HepG2 (cell line): ENCODE results near the gene TFDP1. TPM values are rescaled to one million over a fixed set of nuclear protein-coding genes. Genes with fewer than 3 reads are reported as not detected.

Experiments used
- ATAC-seq: fragments of 200-7000 bp; cut with Tn5 transposase; 3 replicates; pipeline ENCODE4 v1.9.1; 2020; ENCODE audit warnings: mild to moderate bottlenecking, moderate library complexity
- BruUV-seq: library from RNA; stranded (reverse); fragments of 400-500 nt; replicated peaks from 2 replicates; lab custom pipeline; 2021; lab: Mats Ljungman, UMichigan
- CTCF ChIA-PET: fragments of 300-600 bp; formaldehyde crosslinking; extraction: SDS; loops from one replicate; lab custom pipeline; 2021; ENCODE audit warnings: low total read pairs, inconsistent platforms, low intra/inter-chr PET ratio; lab: Yijun Ruan, JAX
- POLR2A ChIA-PET: fragments of 350-600 bp; sonication (Branson Sonifier 250); formaldehyde crosslinking; loops from one replicate; lab custom pipeline; 2020; ENCODE audit warnings: antibody characterized with exemption, inconsistent platforms; lab: Yijun Ruan, JAX
- DNase-seq: peaks from one replicate; pipeline ENCODE4 v3.0.0-alpha.2; 2015; ENCODE audit warnings: low spot score
- FAIRE-seq: peaks from 3 replicates; lab custom pipeline; 2011; peaks lifted over from hg19 to GRCh38; lab: Jason Lieb, UNC
- H2AFZ ChIP-seq: one replicate; pipeline ENCODE4 v1.6.1; 2011; ENCODE audit warnings: low read length, inconsistent platforms
- H3K27ac ChIP-seq: fragments of 300-600 bp; 3 replicates; pipeline ENCODE4 v1.8.0; 2011; ENCODE audit warnings: mixed run types, mild to moderate bottlenecking, mixed read lengths, low read length, inconsistent platforms; ENCODE audit not compliant: insufficient read depth; ENCODE audit errors: extremely low read length
- H3K27me3 ChIP-seq, 2 experiments: fragments of 200-600 bp in 1 of 2; 2 replicates in 1 of 2; 3 replicates in 1 of 2; pipeline versions ENCODE4 v1.6.0 to v1.8.0; 2011; ENCODE audit warnings: low read length in 2 of 2, mild to moderate bottlenecking in 2 of 2, moderate library complexity in 2 of 2, inconsistent platforms in 1 of 2; ENCODE audit not compliant: insufficient read depth in 2 of 2, control insufficient read depth in 1 of 2
- H3K36me3 ChIP-seq, 2 experiments: fragments of 200-600 bp in 1 of 2; replicated peaks in 1 of 2; 2 replicates in 1 of 2; 3 replicates in 1 of 2; pipeline versions ENCODE4 v1.5.1 to v1.8.0; 2011; ENCODE audit warnings: low read length in 2 of 2, inconsistent platforms in 1 of 2; ENCODE audit not compliant: insufficient read depth in 2 of 2, control insufficient read depth in 1 of 2
- H3K4me1 ChIP-seq: 2 replicates; pipeline ENCODE4 v1.5.1; 2012; ENCODE audit warnings: low read length, inconsistent platforms; ENCODE audit not compliant: insufficient read depth
- H3K4me2 ChIP-seq: 2 replicates; pipeline ENCODE4 v1.6.0; 2011; ENCODE audit warnings: low read depth, low read length, inconsistent platforms
- H3K4me3 ChIP-seq, 3 experiments: fragments of 200-600 bp in 1 of 3; sonication (generic), shearing (Covaris generic) in 1 of 3; replicated peaks in 1 of 3; 2 replicates each; pipeline ENCODE4 v1.5.1; 2011 to 2016; ENCODE audit warnings: low read length in 3 of 3, inconsistent platforms in 2 of 3, low read depth in 2 of 3, mild to moderate bottlenecking in 2 of 3, control low read depth in 1 of 3, mixed read lengths in 1 of 3; ENCODE audit not compliant: insufficient read depth in 1 of 3
- H3K79me2 ChIP-seq: one replicate; pipeline ENCODE4 v1.6.1; 2011; ENCODE audit warnings: low read length, inconsistent platforms; ENCODE audit not compliant: insufficient read depth
- H3K9ac ChIP-seq: 2 replicates; pipeline ENCODE4 v1.6.0; 2011; ENCODE audit warnings: mild to moderate bottlenecking, low read depth, low read length, inconsistent platforms; ENCODE audit not compliant: insufficient read depth
- H3K9me3 ChIP-seq: 2 replicates; pipeline ENCODE4 v1.5.1; 2012; ENCODE audit warnings: mild to moderate bottlenecking, low read length
- H4K20me1 ChIP-seq: 2 replicates; pipeline ENCODE4 v1.6.0; 2011; ENCODE audit warnings: inconsistent platforms, mild to moderate bottlenecking, low read length, moderate library complexity; ENCODE audit not compliant: insufficient read depth
- AGO2 ChIP-seq: fragments of 200-400 bp; formaldehyde crosslinking; optimal IDR thresholded peaks from 2 replicates; pipeline ENCODE3; 2017; ENCODE audit warnings: mild to moderate bottlenecking, low read depth, low read length, moderate library complexity
- SMAD1 ChIP-seq: sonication (generic); formaldehyde crosslinking; IDR thresholded peaks from 2 replicates; pipeline ENCODE4 v1.4.0; 2020; ENCODE audit warnings: missing genetic modification reagents, low read depth, mild to moderate bottlenecking, borderline replicate concordance
- XBP1 ChIP-seq: sonication (generic); formaldehyde crosslinking; IDR thresholded peaks from 2 replicates; pipeline ENCODE4 v1.5.0; 2020; ENCODE audit warnings: missing genetic modification reagents
- ZNF879 ChIP-seq: sonication (generic); formaldehyde crosslinking; IDR thresholded peaks from 2 replicates; pipeline ENCODE4 v1.8.1; 2023; ENCODE audit warnings: missing genetic modification reagents
- ZSCAN25 ChIP-seq: sonication (generic); formaldehyde crosslinking; IDR thresholded peaks from 2 replicates; pipeline ENCODE4 v1.8.0; 2022; ENCODE audit warnings: mild to moderate bottlenecking, missing genetic modification reagents
- WGBS: methylation state at CpG from one replicate; pipeline ENCODE4 v1.1.6; 2017; ENCODE audit warnings: low lambda C conversion rate; 5-methylcytosine and 5-hydroxymethylcytosine counted together
- in situ Hi-C: cut with HindIII; loops from 2 replicates; pipeline ENCODE4 v1.10.0; 2017; ENCODE audit warnings: low pct_unique_long_range_greater_than_20kb; ENCODE audit not compliant: extremely low pct_ligation_motif_present
- intact Hi-C: fragments of 100-400 bp; cut with micrococcal nuclease; formaldehyde crosslinking; loops from one replicate; pipeline ENCODE4 v1.10.0; 2022; ENCODE audit not compliant: unreplicated experiment
- polyA plus RNA-seq, 8 experiments: library from polyadenylated mRNA; depleted of rRNA in 3 of 8; stranded (reverse) in 7 of 8; unstranded in 1 of 8; fragments of >200 nt; fragmentation: Illumina TruSeq in 4 of 8; extraction: Trizol in 4 of 8; gene quantifications; 2 replicates each; pipeline versions ENCODE4 v1.2.1 to v1.2.3, GENCODE V29; 2011 to 2016; ENCODE audit warnings: low read depth in 4 of 8, missing spikeins in 1 of 8, mixed read lengths in 1 of 8; ENCODE audit not compliant: insufficient read depth in 1 of 8
- total RNA-seq, 5 experiments: library from RNA; depleted of rRNA; stranded (reverse); fragments of >200 nt; fragmentation: Illumina TruSeq; extraction: Trizol; gene quantifications; 2 replicates each; pipeline ENCODE4 v1.2.3, GENCODE V29; 2016; ENCODE audit warnings: low read depth in 1 of 5
- TF ChIP-seq, protein P1 (sequence below): sonication (generic); formaldehyde crosslinking; IDR thresholded peaks from 2 replicates; pipeline ENCODE4 v1.8.0; 2022; ENCODE audit warnings: mild to moderate bottlenecking, missing genetic modification reagents, moderate library complexity
- TF ChIP-seq, protein P2 (sequence below): fragments of 450-650 bp; IDR thresholded peaks from 2 replicates; pipeline ENCODE4 v1.6.1; 2016

TFDP1 gene
- total and polyA plus RNA-seq, 2 of the 13 experiments (the other 11 are each of a cell fraction or from before 2014, with no cell fraction given): 38.0 to 84.2 TPM

DNA sequence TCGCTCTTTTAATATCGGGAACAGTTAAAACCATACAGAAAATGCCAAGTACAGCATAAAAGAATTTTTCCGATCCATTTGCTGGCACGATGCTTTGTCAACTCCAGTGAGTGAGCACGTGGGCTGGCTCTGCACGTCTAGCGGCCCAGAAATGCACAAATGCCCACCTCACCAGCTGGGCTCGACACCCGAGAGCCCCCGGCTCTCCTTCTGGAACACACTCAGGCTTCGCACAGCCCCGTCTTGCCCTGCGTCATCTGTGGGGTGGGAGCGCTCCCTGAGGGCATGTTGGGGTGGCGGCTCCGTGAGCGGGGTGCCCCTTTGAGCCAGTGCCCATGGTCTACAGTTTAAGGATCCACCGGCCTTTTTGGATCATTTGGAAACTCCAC lies 48.9 kb downstream of the TFDP1 start:
- WGBS: 96% methylated on average over 18 of the region's 18 CpGs
- Histone ChIP-seq H3K4me1 (no peaks in the 10 kb centered on the region), H3K9me3 (no peaks in the 10 kb centered on the region), H3K27me3 (no peaks in the 10 kb centered on the region), H3K4me3 (no peak overlapping the region), H3K79me2 (peaks cover 7% of the 10 kb centered on the region), H2AFZ (no peak overlapping the region), H4K20me1 (0 out of 2 replicates have a peak, but pooled peaks cover 3% of the 10 kb centered on the region), H3K36me3 (peaks cover 35 to 92% of the 10 kb centered on the region in 2 experiments), H3K9ac (no peak overlapping the region), H3K27ac (no peak overlapping the region), H3K4me2 (no peak overlapping the region)
- no peak for DNase-seq
- ATAC-seq: no peak
- no peak for FAIRE-seq
- POLR2A ChIA-PET: no interaction called here
- in situ Hi-C loops (no loop called here), intact Hi-C loops (no loop called here)
- CTCF ChIA-PET: no interaction called here
- no TSS peak for BruUV-seq
- TF ChIP-seq, protein P1, sequence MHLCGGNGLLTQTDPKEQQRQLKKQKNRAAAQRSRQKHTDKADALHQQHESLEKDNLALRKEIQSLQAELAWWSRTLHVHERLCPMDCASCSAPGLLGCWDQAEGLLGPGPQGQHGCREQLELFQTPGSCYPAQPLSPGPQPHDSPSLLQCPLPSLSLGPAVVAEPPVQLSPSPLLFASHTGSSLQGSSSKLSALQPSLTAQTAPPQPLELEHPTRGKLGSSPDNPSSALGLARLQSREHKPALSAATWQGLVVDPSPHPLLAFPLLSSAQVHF (CRISPR knock-in tag): no peak

DNA sequence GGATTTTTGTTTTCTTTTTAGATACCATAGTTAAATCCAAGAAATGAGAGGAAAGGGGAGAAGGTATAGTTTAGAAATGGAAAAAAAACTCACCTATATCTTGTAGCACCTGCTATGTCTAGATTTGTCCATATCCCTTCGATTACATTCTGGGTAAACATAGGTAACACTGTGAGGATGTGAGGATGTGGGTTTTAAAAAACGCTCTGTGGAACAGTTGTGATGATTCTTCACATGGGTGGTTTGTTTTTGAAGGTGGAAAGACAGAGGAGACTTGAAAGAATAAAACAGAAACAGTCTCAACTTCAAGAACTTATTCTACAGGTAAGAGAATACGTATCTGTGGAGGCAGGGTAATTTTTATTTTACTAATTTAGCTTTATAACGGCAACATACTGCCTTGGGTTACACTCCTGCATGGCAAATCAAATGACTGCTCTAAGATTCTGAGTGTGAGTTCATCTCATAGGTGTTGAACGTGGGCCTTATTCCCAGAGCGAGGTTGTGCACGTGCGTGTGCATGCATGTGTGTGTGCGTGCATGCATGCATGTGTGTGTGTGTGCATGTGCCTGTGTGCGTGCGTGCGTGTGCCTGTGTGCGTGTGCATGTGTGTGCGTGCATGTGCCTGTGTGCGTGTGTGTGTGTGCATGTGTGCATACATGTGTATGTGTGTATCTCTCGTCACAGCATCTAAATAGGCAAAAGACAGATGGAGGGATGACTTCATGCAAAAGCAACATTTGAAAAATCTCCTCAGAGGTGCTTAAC lies 49.9 kb downstream of the TFDP1 start:
- FAIRE-seq (no peak), DNase-seq (no peak), ATAC-seq (no peak)
- Histone ChIP-seq H4K20me1 (0 out of 2 replicates have a peak, but pooled peaks cover 3% of the 10 kb centered on the region), H2AFZ (no peak overlapping the region), H3K79me2 (peaks cover 3% of the 10 kb centered on the region), H3K27me3 (no peaks in the 10 kb centered on the region), H3K4me2 (no peak overlapping the region), H3K36me3 (peaks cover 38 to 89% of the 10 kb centered on the region in 2 experiments), H3K4me1 (no peaks in the 10 kb centered on the region), H3K4me3 (no peak overlapping the region), H3K9ac (no peak overlapping the region), H3K27ac (no peak overlapping the region), H3K9me3 (no peaks in the 10 kb centered on the region)
- POLR2A ChIA-PET: no interaction called here
- BruUV-seq: no TSS peak
- CTCF ChIA-PET: no interaction called here
- intact Hi-C loops: no loop called here
- TF ChIP-seq SMAD1 (CRISPR knock-in tag) (no peak), AGO2 (no peak), ZSCAN25 (no peak), ZNF879 (CRISPR knock-in tag) (no peak), XBP1 (no peak)
- TF ChIP-seq, protein P2, sequence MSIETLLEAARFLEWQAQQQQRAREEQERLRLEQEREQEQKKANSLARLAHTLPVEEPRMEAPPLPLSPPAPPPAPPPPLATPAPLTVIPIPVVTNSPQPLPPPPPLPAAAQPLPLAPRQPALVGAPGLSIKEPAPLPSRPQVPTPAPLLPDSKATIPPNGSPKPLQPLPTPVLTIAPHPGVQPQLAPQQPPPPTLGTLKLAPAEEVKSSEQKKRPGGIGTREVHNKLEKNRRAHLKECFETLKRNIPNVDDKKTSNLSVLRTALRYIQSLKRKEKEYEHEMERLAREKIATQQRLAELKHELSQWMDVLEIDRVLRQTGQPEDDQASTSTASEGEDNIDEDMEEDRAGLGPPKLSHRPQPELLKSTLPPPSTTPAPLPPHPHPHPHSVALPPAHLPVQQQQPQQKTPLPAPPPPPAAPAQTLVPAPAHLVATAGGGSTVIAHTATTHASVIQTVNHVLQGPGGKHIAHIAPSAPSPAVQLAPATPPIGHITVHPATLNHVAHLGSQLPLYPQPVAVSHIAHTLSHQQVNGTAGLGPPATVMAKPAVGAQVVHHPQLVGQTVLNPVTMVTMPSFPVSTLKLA: peak; percentile 71
- in situ Hi-C loops: no loop called here
- WGBS: over 99% methylated on average over 16 of the region's 16 CpGs
